ENCODE measurements around the gene DYSF.

- TF ChIP-seq CTCF (conservative IDR thresholded peaks at IDR 0.05; ENCODE audit: low read length) = no peak
- no peak for TF ChIP-seq EZH2phosphoT487 (IDR thresholded peaks at IDR 0.05; ENCODE audit: borderline replicate concordance, low read depth, low read length)
Observed at GRCh38 chr2:71556692-71557250, 103.4 kb downstream of the DYSF start.
